Measurements from ENCODE around the gene TMTC1.

The TMTC1 gene

GRCh38 chr12:29537298-29537697, 246.4 kb downstream of the TMTC1 start:
- Histone ChIP-seq H3K27me3 (ENCODE audit: control insufficient read depth in 1 of 2, insufficient read depth in 1 of 2, low read length in 2 of 2) (no peaks in the 10 kb centered on the region), H2BK120ac (ENCODE audit: low read depth, low read length) (peak overlapping the region; percentile 61), H2AK5ac (ENCODE audit: low read length, severe bottlenecking) (no peak overlapping the region), H3K23ac (ENCODE audit: low read length in 2 of 2) (no peak overlapping the region), H3K14ac (ENCODE audit: low read length in 2 of 2) (no peak overlapping the region), H3K9ac (ENCODE audit: low read length) (no peak overlapping the region), H2AFZ (ENCODE audit: low read depth, low read length) (no peak overlapping the region), H2BK15ac (ENCODE audit: low read depth, poor library complexity, severe bottlenecking) (no peak overlapping the region), H3K79me1 (replicated peaks; ENCODE audit: low read length, poor library complexity, severe bottlenecking) (no peaks in the 10 kb centered on the region), H3K18ac (ENCODE audit: low read depth in 1 of 2, low read length in 2 of 2) (peak overlapping the region in 1 of 2 experiments; percentile 34), H3K4me3 (ENCODE audit: insufficient read depth in 1 of 2, low read depth in 1 of 2, low read length in 2 of 2) (no peak overlapping the region), H4K91ac (ENCODE audit: low read length) (no peak overlapping the region), H2BK12ac (ENCODE audit: low read length in 2 of 2) (peak overlapping the region; percentile 42 to 54), H3K4me2 (ENCODE audit: low read length, poor library complexity, severe bottlenecking) (no peak overlapping the region), H3K27ac (ENCODE audit: low read length, poor library complexity, severe bottlenecking) (no peak overlapping the region), H3K36me3 (ENCODE audit: control insufficient read depth in 1 of 2, insufficient read depth in 2 of 2, low read depth in 1 of 2, low read length in 2 of 2) (peaks cover 0 to 29% of the 10 kb centered on the region in 2 experiments), H2BK5ac (ENCODE audit: low read depth, low read length, poor library complexity, severe bottlenecking) (no peak overlapping the region), H3K4me1 (ENCODE audit: control insufficient read depth, insufficient read depth, low read depth, low read length) (no peaks in the 10 kb centered on the region), H3K4ac (ENCODE audit: low read depth in 1 of 2, low read length in 2 of 2) (no peak overlapping the region), H4K8ac (ENCODE audit: low read length) (no peak overlapping the region), H3K9me3 (ENCODE audit: control insufficient read depth, low read length) (no peaks in the 10 kb centered on the region)
- WGBS: 11% methylated on average over 1 of the region's 2 CpGs
- DNase-seq: peak; percentile 48

GRCh38 chr12:29534935-29535334, 248.8 kb downstream of the TMTC1 start:
- 81% methylated on average over 2 of the region's 2 CpGs for WGBS
- H3K4me2 ChIP-seq (ENCODE audit: low read length, poor library complexity, severe bottlenecking): no peak overlapping the region

DNA sequence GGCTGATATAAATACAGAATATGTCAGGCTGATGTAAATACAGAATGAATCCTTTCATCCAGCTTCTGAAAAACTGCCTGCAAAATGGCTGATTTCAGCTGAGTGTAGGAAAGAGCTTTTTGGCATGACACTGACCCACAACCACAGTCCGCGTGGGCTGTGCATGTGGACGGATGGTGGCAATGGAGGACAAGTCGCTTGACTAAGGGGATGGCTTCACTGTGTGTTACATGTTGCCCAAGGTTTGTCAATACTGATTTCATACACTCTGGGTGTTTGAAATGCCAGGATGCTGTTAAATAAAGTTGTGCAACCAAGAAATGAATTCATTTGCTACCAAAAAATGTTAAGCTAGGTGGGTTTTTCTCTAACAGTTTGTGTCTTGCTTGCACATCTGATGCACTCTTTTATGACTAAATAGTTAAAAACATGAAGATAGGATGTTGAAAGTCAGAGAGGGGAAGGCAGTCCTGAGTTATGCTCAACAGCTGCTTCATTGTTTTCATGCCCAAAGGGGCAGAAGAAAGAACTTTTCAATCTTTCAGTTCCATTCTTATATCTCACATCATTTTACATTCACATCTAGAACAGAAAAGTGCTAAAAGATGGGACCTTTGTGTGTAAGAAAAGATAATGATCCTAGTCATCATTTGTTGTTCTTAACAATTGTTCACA, 249.8 kb downstream of the TMTC1 start:
- Histone ChIP-seq H2AK5ac (ENCODE audit: low read length, severe bottlenecking) (no peak overlapping the region), H2AFZ (ENCODE audit: low read depth, low read length) (no peak overlapping the region), H3K14ac (ENCODE audit: low read length in 2 of 2) (no peak overlapping the region), H3K27ac (ENCODE audit: low read length, poor library complexity, severe bottlenecking) (no peak overlapping the region), H2BK120ac (ENCODE audit: low read depth, low read length) (no peak overlapping the region), H3K4me2 (ENCODE audit: low read length, poor library complexity, severe bottlenecking) (no peak overlapping the region), H3K27me3 (ENCODE audit: control insufficient read depth in 1 of 2, insufficient read depth in 1 of 2, low read length in 2 of 2) (no peaks in the 10 kb centered on the region), H3K18ac (ENCODE audit: low read depth in 1 of 2, low read length in 2 of 2) (no peak overlapping the region), H3K23ac (ENCODE audit: low read length in 2 of 2) (no peak overlapping the region), H3K9me3 (ENCODE audit: control insufficient read depth, low read length) (no peaks in the 10 kb centered on the region), H3K9ac (ENCODE audit: low read length) (no peak overlapping the region), H3K36me3 (ENCODE audit: control insufficient read depth in 1 of 2, insufficient read depth in 2 of 2, low read depth in 1 of 2, low read length in 2 of 2) (peaks cover 0 to 29% of the 10 kb centered on the region in 2 experiments), H3K79me1 (replicated peaks; ENCODE audit: low read length, poor library complexity, severe bottlenecking) (no peaks in the 10 kb centered on the region), H4K91ac (ENCODE audit: low read length) (no peak overlapping the region), H3K4me1 (ENCODE audit: control insufficient read depth, insufficient read depth, low read depth, low read length) (no peaks in the 10 kb centered on the region), H2BK5ac (ENCODE audit: low read depth, low read length, poor library complexity, severe bottlenecking) (no peak overlapping the region), H3K4ac (ENCODE audit: low read depth in 1 of 2, low read length in 2 of 2) (no peak overlapping the region), H2BK15ac (ENCODE audit: low read depth, poor library complexity, severe bottlenecking) (no peak overlapping the region), H2BK12ac (ENCODE audit: low read length in 2 of 2) (no peak overlapping the region), H4K8ac (ENCODE audit: low read length) (no peak overlapping the region), H3K4me3 (ENCODE audit: insufficient read depth in 1 of 2, low read depth in 1 of 2, low read length in 2 of 2) (no peak overlapping the region)
- 72% methylated on average over 4 of the region's 4 CpGs for WGBS
- no peak for DNase-seq

More at GRCh38 chr12:29534935-29535334, 248.8 kb downstream of the TMTC1 start:
- Histone ChIP-seq H3K27me3 (ENCODE audit: control insufficient read depth in 1 of 2, insufficient read depth in 1 of 2, low read length in 2 of 2) (no peaks in the 10 kb centered on the region), H2BK15ac (ENCODE audit: low read depth, poor library complexity, severe bottlenecking) (no peak overlapping the region), H4K8ac (ENCODE audit: low read length) (no peak overlapping the region), H3K4me1 (ENCODE audit: control insufficient read depth, insufficient read depth, low read depth, low read length) (no peaks in the 10 kb centered on the region), H2AK5ac (ENCODE audit: low read length, severe bottlenecking) (no peak overlapping the region), H3K9ac (ENCODE audit: low read length) (no peak overlapping the region), H3K23ac (ENCODE audit: low read length in 2 of 2) (no peak overlapping the region), H3K4ac (ENCODE audit: low read depth in 1 of 2, low read length in 2 of 2) (no peak overlapping the region), H3K4me3 (ENCODE audit: insufficient read depth in 1 of 2, low read depth in 1 of 2, low read length in 2 of 2) (no peak overlapping the region), H3K79me1 (replicated peaks; ENCODE audit: low read length, poor library complexity, severe bottlenecking) (no peaks in the 10 kb centered on the region), H2BK12ac (ENCODE audit: low read length in 2 of 2) (no peak overlapping the region), H2BK120ac (ENCODE audit: low read depth, low read length) (no peak overlapping the region), H2AFZ (ENCODE audit: low read depth, low read length) (no peak overlapping the region), H3K18ac (ENCODE audit: low read depth in 1 of 2, low read length in 2 of 2) (no peak overlapping the region), H3K36me3 (ENCODE audit: control insufficient read depth in 1 of 2, insufficient read depth in 2 of 2, low read depth in 1 of 2, low read length in 2 of 2) (peaks cover 0 to 29% of the 10 kb centered on the region in 2 experiments), H3K27ac (ENCODE audit: low read length, poor library complexity, severe bottlenecking) (no peak overlapping the region), H3K9me3 (ENCODE audit: control insufficient read depth, low read length) (no peaks in the 10 kb centered on the region), H4K91ac (ENCODE audit: low read length) (no peak overlapping the region), H2BK5ac (ENCODE audit: low read depth, low read length, poor library complexity, severe bottlenecking) (no peak overlapping the region), H3K14ac (ENCODE audit: low read length in 2 of 2) (no peak overlapping the region)
- DNase-seq: peak; percentile 67

DNA sequence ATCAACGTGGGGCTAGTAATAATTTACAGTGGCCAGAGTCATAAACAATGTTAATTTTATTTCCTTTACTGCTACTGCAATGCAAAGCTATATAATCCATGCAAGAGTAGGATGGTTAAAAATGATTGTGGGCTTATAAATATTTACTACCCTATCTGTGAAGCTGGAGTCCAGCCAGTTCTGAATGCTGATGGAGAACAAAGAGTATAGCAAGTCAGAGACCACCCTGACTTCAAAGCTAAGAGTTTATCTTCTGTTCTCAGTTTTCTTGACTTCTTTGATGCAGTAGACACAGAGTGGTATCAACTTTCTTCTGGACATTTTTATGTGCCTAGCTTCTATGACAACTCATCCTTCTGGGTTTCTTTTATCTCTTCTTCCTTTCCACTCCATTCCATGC, 252.3 kb downstream of the TMTC1 start:
- Histone ChIP-seq H3K18ac (ENCODE audit: low read depth in 1 of 2, low read length in 2 of 2) (no peak overlapping the region), H3K9ac (ENCODE audit: low read length) (no peak overlapping the region), H2BK5ac (ENCODE audit: low read depth, low read length, poor library complexity, severe bottlenecking) (no peak overlapping the region), H2AFZ (ENCODE audit: low read depth, low read length) (no peak overlapping the region), H2BK120ac (ENCODE audit: low read depth, low read length) (no peak overlapping the region), H4K91ac (ENCODE audit: low read length) (no peak overlapping the region), H2AK5ac (ENCODE audit: low read length, severe bottlenecking) (no peak overlapping the region), H3K14ac (ENCODE audit: low read length in 2 of 2) (no peak overlapping the region), H3K9me3 (ENCODE audit: control insufficient read depth, low read length) (no peaks in the 10 kb centered on the region), H3K4me1 (ENCODE audit: control insufficient read depth, insufficient read depth, low read depth, low read length) (no peaks in the 10 kb centered on the region), H2BK15ac (ENCODE audit: low read depth, poor library complexity, severe bottlenecking) (no peak overlapping the region), H3K4me2 (ENCODE audit: low read length, poor library complexity, severe bottlenecking) (no peak overlapping the region), H3K4me3 (ENCODE audit: insufficient read depth in 1 of 2, low read depth in 1 of 2, low read length in 2 of 2) (no peak overlapping the region), H3K27me3 (ENCODE audit: control insufficient read depth in 1 of 2, insufficient read depth in 1 of 2, low read length in 2 of 2) (no peaks in the 10 kb centered on the region), H3K36me3 (ENCODE audit: control insufficient read depth in 1 of 2, insufficient read depth in 2 of 2, low read depth in 1 of 2, low read length in 2 of 2) (peaks cover 0 to 34% of the 10 kb centered on the region in 2 experiments), H2BK12ac (ENCODE audit: low read length in 2 of 2) (no peak overlapping the region), H3K27ac (ENCODE audit: low read length, poor library complexity, severe bottlenecking) (no peak overlapping the region), H4K8ac (ENCODE audit: low read length) (no peak overlapping the region), H3K23ac (ENCODE audit: low read length in 2 of 2) (no peak overlapping the region), H3K4ac (ENCODE audit: low read depth in 1 of 2, low read length in 2 of 2) (no peak overlapping the region), H3K79me1 (replicated peaks; ENCODE audit: low read length, poor library complexity, severe bottlenecking) (no peaks in the 10 kb centered on the region)
- no CpG with 5 or more reads among the region's 1 CpG for WGBS
- no peak for DNase-seq

All from mesenchymal stem cell (in vitro differentiated cells and primary cell).